SK-N-SH (cell line): ENCODE results near the gene HMGB1.

Experiments
- CTCF ChIP-seq: fragments of 200-600 bp; sonication (generic); IDR thresholded peaks from 2 replicates; pipeline ENCODE4 v1.6.1; 2017; ENCODE audit warnings: antibody characterized with exemption, mild to moderate bottlenecking, moderate library complexity
- REST ChIP-seq: IDR thresholded peaks from 2 replicates; pipeline ENCODE4 v1.6.1; 2012; ENCODE audit warnings: mild to moderate bottlenecking, low read depth, low read length, moderate library complexity
- TAF1 ChIP-seq: IDR thresholded peaks from 2 replicates; pipeline ENCODE4 v1.6.1; 2012; ENCODE audit warnings: low read depth, mild to moderate bottlenecking, low read length, moderate library complexity, borderline replicate concordance
- TF ChIP-seq, protein P1 (sequence below): fragments of 150-350 bp; IDR thresholded peaks from 2 replicates; pipeline ENCODE4 v1.6.1; 2017; ENCODE audit warnings: antibody characterized with exemption, low read length, low read depth, borderline replicate concordance

GRCh38 chr13:30464496-30465342 lies 1.0 kb downstream of the HMGB1 start:
- TF ChIP-seq, protein P1, sequence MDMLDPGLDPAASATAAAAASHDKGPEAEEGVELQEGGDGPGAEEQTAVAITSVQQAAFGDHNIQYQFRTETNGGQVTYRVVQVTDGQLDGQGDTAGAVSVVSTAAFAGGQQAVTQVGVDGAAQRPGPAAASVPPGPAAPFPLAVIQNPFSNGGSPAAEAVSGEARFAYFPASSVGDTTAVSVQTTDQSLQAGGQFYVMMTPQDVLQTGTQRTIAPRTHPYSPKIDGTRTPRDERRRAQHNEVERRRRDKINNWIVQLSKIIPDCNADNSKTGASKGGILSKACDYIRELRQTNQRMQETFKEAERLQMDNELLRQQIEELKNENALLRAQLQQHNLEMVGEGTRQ = no peak
- peak; percentile 47; the same call in 1 of the 2 replicates for TF ChIP-seq TAF1
- TF ChIP-seq CTCF = no peak
- TF ChIP-seq REST = no peak
